Left cardiac atrium (tissue), 4 donors: ENCODE data around the gene FSTL3. TPM values are rescaled to one million over a fixed set of nuclear protein-coding genes. Genes with fewer than 3 reads are reported as not detected.

Source experiments
- ATAC-seq, 2 donors: fragments of 200-7000 bp; cut with Tn5 transposase; one replicate each; pipeline ENCODE4 v1.9.1; 2020; ENCODE audit warnings: mild to moderate bottlenecking in 2 of 2, moderate library complexity in 2 of 2
- DNase-seq: peaks from one replicate; pipeline ENCODE4 v3.0.0-alpha.2; 2020
- intact Hi-C, 2 donors: fragments of 100-400 bp; cut with DNase I; formaldehyde crosslinking; loops; one replicate each; pipeline versions ENCODE4 v1.14.1 to v1.15.1; 2022 to 2023
- total RNA-seq, 2 donors: library from RNA; stranded (reverse); fragmentation: NEBNext Ultra II Directional; extraction: Animal tissue kit (Norgen Biotek cat#: 25700); gene quantifications; one replicate each; pipeline ENCODE4 v1.2.1, GENCODE V29; 2021
- donor health status: DM: no; HTN: yes; CAD: no.
- donor health status: DM: no; HTN: yes; CAD: no; lungs with severe emphysema.
- donor health status: DM: yes; HTN: yes; CAD: no.
- donor health status: Dilated cardiomyopathy.

Gene FSTL3
- total RNA-seq, 2 donors from 2014 or later, result 33.5 to 118 TPM

DNA sequence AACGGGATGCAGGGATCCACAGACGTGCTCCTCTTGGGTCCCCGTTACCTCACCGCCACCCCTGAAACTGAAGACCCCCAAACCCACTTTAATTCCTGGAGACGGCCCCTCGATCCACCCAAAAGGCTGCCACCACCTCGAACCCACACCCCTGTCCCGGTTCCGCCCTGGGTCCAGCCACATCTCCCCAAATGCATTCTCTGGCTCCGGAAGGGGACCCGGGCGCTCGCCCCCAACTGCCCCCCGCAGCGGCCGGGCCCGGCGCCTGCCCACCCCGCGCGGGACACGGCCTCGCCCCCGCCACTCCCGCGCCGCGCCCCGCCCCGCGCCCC, 219 bp upstream of the FSTL3 start:
- DNase-seq (no peak), ATAC-seq (no peak)
- intact Hi-C loops, result no loop called here

DNA sequence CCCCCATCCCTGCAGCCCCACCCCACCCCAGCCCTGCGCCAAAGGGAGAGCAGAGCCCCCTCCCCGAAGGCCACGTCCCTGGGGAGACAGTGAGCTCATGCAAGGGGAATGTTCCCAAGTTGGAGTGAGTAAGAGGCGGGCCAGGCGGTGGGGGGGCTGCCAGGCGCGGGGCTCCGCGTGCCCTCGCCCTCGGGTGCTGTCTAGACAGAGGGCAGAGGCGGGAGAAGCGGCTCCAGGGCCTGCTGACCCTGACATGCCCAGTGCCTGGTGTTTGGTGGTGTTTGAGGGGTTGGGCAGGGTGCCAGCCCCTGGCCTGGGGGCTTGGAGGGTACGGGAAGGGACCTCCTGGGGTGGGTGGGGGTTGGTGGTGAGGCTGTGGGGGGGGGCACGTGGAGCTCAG, 1.0 kb downstream of the FSTL3 start:
- ATAC-seq, result peak; percentile 15 to 35
- intact Hi-C loops, result no loop called here

DNA sequence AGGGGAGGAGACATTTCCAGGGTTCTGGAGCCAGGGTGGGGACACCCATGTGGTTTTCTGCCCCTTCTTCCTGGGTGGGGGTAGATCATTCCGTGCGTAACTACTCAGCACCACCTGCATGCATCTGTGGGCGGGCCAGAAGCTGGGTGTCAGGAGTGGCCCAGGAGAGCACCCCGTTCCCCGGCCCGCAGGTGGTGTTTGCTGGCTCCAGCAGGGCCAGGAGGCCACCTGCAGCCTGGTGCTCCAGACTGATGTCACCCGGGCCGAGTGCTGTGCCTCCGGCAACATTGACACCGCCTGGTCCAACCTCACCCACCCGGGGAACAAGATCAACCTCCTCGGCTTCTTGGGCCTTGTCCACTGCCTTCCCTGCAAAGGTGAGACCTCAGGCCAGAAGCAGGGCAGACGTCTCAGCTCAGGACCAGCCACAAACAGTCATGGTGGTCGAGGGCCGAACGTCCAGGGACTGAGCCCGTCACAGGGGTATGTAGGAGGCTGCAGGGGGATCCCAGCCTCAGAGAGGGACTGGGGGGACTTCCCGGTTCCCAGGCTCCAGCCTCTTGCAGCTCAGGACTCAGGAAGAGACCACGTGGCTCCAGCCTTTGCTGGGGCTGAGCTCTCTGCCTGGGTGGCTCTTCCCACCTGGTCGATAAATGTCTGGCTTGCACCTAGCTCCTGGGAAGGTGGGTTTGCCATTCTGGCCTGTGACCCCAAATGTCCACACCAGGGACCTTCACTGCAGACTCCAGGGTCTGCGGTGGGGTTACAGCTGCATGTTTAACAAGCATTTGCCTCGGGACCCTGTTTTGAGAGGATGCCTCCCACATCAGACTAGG, 1.6 kb downstream of the FSTL3 start:
- no peak for DNase-seq
- no peak for ATAC-seq
- intact Hi-C loops, result no loop called here

More for the DNA sequence above, 1.0 kb downstream of the FSTL3 start:
- peak; percentile 86 for DNase-seq

DNA sequence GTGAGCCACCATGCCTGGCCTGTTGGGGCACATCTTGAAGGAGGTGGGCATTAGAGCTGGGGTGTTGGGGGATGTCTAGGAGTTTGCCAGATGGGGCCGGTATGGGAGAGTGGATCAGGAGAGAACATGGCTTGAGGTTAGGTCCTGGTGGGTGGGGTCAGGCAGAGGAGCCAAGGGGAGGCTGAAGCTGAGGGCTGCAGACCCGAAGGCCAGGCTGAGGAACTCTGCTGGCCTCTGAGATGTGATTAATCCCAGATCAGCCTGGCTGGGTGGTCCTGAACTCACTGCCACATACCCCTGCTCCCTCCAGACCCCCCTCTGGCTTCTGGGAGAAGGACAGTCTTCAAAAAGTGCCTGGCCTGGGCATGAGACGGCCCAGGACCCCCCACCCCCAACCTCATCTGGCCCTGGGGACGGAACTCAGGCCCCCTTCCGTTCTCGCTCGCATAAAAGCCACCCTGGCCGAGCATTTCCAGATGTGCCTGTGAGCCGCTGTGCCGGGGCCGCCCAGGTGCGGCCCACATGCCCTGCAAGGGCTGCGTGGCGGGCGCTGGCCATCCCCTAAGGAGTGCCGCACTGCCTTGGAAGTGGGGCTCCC, 2.7 kb downstream of the FSTL3 start:
- intact Hi-C loops, result no loop called here
- ATAC-seq (no peak), DNase-seq (peak; percentile 41)

DNA sequence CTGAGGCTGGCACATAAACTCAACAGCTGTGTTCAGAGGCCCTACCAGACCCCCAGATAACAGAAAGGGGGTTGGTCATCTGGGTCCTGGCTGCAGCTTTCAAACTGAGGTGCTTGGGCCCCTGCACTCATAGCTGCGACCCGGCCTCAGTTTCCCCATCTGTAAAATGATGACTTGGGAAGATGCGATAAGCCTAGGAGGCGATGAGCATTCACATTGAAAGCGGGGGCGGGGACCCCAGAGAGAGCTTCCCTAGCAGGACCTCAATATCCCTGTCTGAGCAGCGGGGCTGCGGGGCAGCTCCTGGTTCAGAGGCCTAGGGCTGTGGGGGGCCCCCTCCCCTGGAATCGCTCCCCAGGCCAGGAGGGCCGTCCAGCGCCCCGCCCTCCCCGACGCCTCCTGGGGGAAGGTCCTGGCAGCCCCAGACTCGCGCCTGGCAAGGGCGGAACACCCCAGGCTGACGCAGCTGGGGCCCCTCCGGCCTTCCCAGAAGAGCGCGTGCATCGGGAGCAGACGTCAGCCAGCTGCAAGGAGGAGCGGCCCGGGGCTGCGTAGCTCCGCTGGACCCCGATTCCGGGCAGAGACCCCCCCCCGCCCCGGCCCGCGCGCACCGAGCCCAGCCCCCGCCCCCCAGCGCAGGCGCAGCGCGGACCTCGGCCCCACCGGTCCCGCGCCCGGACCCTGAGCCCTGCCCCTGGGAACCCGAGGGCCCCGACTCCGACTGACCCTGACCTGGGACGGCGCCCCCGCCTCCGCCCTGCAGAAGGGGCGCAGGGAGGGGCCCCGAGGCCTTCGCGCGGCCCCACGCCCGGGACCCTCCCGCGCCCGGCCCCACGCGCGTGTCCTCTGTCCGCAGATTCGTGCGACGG, 3.5 kb downstream of the FSTL3 start:
- intact Hi-C loops, result no loop called here
- ATAC-seq, result peak; percentile 8 to 44

DNA sequence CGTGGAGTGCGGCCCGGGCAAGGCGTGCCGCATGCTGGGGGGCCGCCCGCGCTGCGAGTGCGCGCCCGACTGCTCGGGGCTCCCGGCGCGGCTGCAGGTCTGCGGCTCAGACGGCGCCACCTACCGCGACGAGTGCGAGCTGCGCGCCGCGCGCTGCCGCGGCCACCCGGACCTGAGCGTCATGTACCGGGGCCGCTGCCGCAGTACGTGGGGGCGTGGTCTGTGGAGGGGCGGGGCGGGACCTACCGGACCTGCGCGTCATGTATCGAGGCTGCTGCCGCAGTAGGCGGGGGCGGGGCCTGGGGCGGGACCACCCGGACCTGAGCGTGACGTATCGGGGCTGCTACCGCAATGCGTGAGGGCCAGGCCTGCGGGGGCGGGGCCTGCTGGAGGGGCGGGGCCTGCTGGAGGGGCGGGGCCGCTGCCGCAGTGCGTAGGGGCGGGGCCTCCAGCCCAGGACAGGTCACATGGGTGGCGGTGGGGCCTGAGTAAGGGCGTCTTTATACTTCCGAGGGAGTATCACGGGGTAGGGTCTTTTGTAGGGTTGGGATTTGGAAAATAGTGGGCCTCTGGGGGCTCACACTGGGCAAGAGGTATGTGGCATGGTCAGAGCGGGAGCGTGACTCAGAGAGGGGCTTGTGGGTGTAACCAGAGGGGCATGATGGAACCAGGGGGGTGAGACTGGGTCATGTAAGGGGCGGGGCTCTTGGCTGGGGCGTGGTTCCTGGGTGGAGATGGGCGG, 4.3 kb downstream of the FSTL3 start:
- intact Hi-C loops, result no loop called here
- ATAC-seq, result peak; percentile 84 to 86
- DNase-seq, result peak; percentile 100

More for the DNA sequence above, 3.5 kb downstream of the FSTL3 start:
- peak; percentile 88 for DNase-seq

DNA sequence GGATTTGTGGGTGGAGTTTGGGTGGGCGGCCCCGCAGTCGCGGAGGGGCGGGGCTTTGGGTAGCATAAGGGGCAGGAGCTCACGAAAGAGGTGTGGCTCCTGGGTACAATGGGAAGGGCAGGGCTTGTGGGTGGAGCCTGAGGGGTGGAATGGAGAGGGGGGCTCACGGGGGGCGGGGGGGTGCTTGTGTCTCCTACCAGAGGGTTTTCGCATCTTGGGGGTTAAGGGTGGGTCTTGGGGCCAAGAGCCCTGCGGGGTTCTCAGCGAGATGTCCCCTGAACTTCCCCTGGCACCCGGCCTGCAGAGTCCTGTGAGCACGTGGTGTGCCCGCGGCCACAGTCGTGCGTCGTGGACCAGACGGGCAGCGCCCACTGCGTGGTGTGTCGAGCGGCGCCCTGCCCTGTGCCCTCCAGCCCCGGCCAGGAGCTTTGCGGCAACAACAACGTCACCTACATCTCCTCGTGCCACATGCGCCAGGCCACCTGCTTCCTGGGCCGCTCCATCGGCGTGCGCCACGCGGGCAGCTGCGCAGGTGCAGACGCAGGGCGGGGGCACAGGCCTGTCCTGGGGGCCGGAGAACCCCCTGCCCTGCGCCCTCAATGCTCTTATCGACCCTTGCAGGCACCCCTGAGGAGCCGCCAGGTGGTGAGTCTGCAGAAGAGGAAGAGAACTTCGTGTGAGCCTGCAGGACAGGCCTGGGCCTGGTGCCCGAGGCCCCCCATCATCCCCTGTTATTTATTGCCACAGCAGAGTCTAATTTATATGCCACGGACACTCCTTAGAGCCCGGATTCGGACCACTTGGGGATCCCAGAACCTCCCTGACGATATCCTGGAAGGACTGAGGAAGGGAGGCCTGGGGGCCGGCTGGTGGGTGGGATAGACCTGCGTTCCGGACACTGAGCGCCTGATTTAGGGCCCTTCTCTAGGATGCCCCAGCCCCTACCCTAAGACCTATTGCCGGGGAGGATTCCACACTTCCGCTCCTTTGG, 5.1 kb downstream of the FSTL3 start:
- intact Hi-C loops, result no loop called here
- no peak for ATAC-seq

DNA sequence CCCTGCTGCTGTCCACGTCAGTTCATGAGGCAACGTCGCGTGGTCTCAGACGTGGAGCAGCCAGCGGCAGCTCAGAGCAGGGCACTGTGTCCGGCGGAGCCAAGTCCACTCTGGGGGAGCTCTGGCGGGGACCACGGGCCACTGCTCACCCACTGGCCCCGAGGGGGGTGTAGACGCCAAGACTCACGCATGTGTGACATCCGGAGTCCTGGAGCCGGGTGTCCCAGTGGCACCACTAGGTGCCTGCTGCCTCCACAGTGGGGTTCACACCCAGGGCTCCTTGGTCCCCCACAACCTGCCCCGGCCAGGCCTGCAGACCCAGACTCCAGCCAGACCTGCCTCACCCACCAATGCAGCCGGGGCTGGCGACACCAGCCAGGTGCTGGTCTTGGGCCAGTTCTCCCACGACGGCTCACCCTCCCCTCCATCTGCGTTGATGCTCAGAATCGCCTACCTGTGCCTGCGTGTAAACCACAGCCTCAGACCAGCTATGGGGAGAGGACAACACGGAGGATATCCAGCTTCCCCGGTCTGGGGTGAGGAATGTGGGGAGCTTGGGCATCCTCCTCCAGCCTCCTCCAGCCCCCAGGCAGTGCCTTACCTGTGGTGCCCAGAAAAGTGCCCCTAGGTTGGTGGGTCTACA, 6.6 kb downstream of the FSTL3 start:
- intact Hi-C loops, result no loop called here
- ATAC-seq, result no peak
- DNase-seq, result peak; percentile 44

More for the DNA sequence above, 5.1 kb downstream of the FSTL3 start:
- DNase-seq, result no peak

DNA sequence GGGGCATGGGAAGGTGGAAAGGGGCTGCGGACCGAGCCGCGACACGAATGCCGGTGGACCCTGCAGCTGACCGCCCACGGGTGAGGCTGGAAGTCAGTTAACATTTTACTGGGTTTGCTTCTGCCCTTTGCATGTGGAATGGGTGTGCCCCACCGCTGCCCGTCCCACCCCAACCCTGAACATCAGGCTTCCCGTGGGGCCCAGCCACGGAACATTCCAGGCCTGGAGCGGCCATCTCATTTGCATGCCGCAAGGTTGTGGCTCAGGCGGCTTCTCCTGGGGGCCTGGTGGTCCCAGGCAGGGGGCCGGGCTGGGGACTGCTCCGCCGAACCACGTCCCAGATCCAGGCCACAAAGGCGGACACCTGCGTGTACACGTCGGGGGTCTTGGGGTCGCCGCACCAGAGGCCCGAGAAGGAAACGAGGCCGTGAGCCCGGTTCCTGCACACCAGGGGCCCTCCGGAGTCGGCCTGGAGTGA, 9.3 kb downstream of the FSTL3 start:
- intact Hi-C loops, result no loop called here
- no peak for ATAC-seq
- DNase-seq, result peak; percentile 33

DNA sequence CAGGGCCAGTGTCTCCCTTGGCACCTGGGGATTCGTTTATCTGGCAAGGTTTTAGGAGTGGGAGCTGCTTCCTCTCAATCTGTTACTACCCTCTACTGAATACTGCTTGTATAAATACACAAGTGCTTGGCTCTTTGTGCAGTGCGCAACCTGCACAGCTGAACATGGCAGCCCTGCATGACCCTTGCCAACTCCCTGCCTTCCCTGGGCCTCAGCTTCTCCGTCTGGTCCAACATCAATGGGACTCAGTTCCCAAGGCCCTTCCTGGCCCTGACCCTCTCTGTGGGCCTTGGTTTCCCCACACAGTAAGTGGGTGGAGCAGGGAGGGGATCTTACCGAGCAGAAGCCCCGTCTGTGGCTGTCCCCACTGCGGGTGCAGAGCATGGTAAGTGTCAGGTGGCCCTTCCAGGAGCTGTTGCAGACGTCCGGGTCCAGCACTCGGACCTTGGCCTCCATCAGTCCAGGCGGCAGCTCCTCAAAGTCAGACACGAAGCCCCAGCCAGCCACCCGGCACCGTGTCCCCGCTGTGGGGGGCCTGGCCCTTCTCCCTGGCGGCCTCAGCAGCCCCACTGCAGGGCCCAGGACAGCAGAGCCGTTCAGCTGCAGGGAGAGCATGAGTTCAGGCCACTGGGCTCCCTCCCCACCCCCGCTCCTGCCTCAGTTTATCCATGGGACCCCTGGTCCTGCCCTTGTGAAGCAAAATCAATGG, 10.6 kb downstream of the FSTL3 start:
- ATAC-seq (no peak), DNase-seq (no peak)
- intact Hi-C loops, result no loop called here

DNA sequence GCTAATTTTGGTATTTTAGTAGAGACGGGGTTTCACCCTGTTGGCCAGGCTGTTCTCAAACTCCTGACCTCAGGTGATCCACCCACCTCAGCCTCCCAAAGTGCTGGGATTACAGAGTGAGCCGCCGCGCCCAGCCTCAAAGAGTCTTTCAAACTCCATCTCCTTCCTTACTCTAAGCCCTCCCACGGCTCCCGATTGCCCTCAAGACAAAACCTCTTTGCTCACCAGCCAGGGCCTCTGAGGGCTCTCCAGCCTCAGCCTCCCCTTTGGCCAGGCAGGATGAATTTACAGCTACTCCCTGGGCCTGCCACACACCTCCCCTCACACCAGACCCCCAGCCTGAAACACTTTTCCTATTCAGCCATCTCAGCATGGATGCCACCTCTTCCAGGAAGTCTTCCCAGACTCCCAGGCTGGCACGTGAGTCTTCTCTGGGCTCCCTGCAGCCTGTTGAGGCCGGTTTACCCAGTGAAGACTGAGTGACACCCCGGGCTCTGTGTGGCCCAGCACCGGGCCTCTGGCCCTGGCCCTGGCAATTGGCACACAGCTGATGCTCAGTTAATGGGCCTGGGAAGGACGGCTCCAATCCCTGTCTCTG, 11.5 kb downstream of the FSTL3 start:
- ATAC-seq (no peak), DNase-seq (no peak)
- intact Hi-C loops, result no loop called here

DNA sequence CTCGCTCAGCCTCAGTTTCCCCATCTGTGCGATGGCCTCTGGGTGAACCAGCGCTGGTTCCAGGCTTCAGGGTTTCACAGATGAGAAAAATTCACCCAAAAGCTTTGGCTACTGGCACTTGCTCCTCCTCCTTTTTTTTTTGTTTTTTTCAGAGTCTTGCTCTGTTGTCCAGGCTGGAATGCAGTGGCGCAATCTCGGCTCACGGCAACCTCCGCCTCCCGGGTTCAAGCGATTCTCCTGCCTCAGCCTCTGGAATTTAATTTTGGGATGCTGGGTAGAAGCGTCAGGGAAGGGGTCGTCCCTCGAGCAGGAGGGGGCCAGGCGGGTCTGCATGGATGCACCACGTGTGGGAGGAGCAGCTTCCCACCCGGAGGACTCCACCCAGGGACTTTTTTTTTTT, 12.0 kb downstream of the FSTL3 start:
- intact Hi-C loops, result no loop called here
- peak; percentile 30 for DNase-seq
- ATAC-seq, result no peak

DNA sequence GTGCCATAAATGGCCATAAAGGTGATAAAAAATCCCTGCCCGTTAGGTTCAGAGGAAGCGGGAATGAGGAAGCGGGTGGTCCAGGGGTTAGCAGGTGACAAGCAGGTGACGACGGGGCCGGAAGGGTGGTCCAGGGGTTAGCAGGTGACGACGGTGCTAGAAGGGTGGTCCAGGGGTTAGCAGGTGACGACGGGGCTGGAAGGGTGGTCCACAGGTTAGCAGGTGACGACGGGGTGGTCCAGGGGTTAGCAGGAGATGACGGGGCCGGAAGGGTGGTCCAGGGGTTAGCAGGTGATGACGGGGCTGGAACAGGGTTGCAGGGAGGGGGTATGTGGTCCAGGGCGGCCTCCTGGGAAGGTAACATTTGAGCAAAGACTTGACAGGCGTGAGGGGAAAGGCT, 12.8 kb downstream of the FSTL3 start:
- intact Hi-C loops, result no loop called here
- no peak for ATAC-seq
- DNase-seq, result no peak

DNA sequence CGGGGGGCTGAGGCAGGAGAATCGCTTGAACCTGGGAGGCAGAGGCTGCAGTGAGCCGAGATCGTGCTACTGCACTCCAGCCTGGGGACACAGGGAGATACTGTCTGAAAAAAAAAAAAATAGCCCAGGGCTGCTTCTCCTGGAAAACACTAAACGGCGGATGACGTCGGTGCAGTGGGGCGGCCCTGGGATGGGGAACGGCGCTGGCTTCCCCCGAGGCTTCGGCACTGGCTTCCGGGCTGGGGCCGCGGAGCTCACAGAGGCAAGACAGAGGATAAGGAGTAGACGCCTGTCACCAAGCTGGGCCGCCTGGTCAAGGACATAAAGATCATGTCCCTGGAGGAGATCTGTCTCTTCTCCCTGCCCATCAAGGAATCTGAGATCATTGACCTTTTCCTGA, 14.0 kb downstream of the FSTL3 start:
- ATAC-seq, result peak in 1 of 2 donors; percentile 18
- intact Hi-C loops, result no loop called here
- DNase-seq, result peak; percentile 65

DNA sequence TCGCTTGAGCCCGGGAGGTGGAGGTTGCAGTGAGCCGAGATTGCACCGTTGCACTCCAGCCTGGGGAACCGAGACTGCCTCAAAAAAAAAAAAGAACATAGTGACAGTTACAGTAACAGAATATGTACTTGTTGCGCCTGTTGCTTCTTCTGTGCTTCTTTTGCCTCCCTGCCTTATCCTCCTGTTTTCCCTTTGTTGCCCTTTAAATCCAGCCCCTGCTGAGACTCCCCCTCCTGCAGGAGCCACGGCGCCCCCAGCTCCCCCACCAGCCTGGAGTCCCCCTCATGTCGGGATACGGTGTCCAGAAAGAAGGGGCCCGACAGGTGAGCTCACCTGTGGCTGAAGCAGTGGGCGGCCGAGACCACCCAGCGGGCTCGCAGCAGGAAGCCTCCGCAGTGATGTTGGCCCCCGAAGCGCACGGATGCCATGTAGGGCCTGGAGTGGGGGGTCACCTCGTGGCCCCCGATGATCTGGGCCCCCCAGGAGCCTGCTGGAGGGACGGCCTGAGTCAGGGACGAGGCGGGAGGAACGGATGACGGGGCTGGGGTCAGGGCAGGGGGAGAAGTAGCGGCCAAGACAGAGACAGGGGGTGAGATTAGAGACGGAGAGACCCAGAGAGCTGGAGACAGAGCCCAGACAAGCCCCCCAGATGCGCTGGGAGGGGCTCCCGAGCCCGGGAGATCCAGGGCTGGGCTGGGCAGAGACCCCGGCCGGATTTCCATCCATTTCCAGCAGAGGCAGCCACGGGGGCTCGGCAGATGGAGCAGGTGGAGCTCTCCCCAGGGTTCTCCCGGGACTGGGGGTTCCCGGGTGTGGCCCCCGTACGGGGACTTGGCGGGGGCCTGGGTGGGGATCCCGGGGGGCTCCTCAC, 18.5 kb downstream of the FSTL3 start:
- ATAC-seq (no peak), DNase-seq (no peak)
- intact Hi-C loops, result no loop called here
